K562 (cell line): Measurements from ENCODE around the gene CASTOR1. TPM values are rescaled to one million over a fixed set of nuclear protein-coding genes. Genes with fewer than 3 reads are reported as not detected.

ENCODE experiments used
- ATAC-seq: fragments of 200-7000 bp; cut with Tn5 transposase; 3 replicates; pipeline ENCODE4 v1.9.1; 2020; ENCODE audit warnings: moderate library complexity
- BruUV-seq: library from RNA; stranded (reverse); fragments of 400-500 nt; replicated peaks from 2 replicates; lab custom pipeline; 2021; lab: Mats Ljungman, UMichigan
- CTCF ChIA-PET: fragments of 300-600 bp; formaldehyde crosslinking; extraction: SDS; loops from one replicate; lab custom pipeline; 2021; ENCODE audit warnings: low intra/inter-chr PET ratio; lab: Yijun Ruan, JAX
- POLR2A ChIA-PET: fragments of 300-600, 350-650 bp; sonication (Branson Sonifier 250); formaldehyde crosslinking; extraction: SDS; loops from one replicate; lab custom pipeline; 2021; ENCODE audit warnings: antibody characterized with exemption, inconsistent platforms; lab: Yijun Ruan, JAX
- DNase-seq, 4 experiments: peaks; one replicate each; pipeline versions ENCODE4 v3.0.0 to v3.0.0-alpha.2; 2011 to 2018; ENCODE audit warnings: low spot score in 3 of 4, mixed read lengths in 3 of 4; ENCODE audit errors: extremely low read depth in 1 of 4
- FAIRE-seq: peaks from 2 replicates; lab custom pipeline; 2011; peaks lifted over from hg19 to GRCh38; lab: Jason Lieb, UNC
- H2AFZ ChIP-seq: 2 replicates; pipeline ENCODE4 v1.6.0; 2011; ENCODE audit warnings: low read depth, low read length, control low read depth, inconsistent platforms
- H3K27ac ChIP-seq: fragments of 200-600 bp; 3 replicates; pipeline ENCODE4 v1.8.0; 2011; ENCODE audit warnings: low read depth, mild to moderate bottlenecking, control low read depth, inconsistent platforms, low read length, moderate library complexity, mixed read lengths; ENCODE audit errors: extremely low read depth
- H3K27me3 ChIP-seq, 2 experiments: fragments of 300-600 bp in 1 of 2; 2 replicates in 1 of 2; 3 replicates in 1 of 2; pipeline versions ENCODE4 v1.6.0 to v1.8.0; 2011; ENCODE audit warnings: inconsistent platforms in 2 of 2, low read length in 2 of 2, mild to moderate bottlenecking in 1 of 2, mixed read lengths in 1 of 2, moderate library complexity in 1 of 2; ENCODE audit not compliant: control insufficient read depth in 2 of 2, insufficient read depth in 2 of 2
- H3K36me3 ChIP-seq: fragments of 300-600 bp; 3 replicates; pipeline ENCODE4 v1.8.0; 2011; ENCODE audit warnings: mild to moderate bottlenecking, low read length, inconsistent platforms; ENCODE audit not compliant: control insufficient read depth, insufficient read depth
- H3K4me1 ChIP-seq, 2 experiments: fragments of 200-600 bp in 1 of 2; replicated peaks in 1 of 2; 2 replicates in 1 of 2; 3 replicates in 1 of 2; pipeline versions ENCODE4 v1.5.1 to v1.8.0; 2011; ENCODE audit warnings: inconsistent platforms in 2 of 2, low read length in 2 of 2, mild to moderate bottlenecking in 1 of 2, mixed read lengths in 1 of 2, moderate library complexity in 1 of 2; ENCODE audit not compliant: control insufficient read depth in 2 of 2, insufficient read depth in 2 of 2
- H3K4me2 ChIP-seq: 2 replicates; pipeline ENCODE4 v1.6.1; 2011; ENCODE audit warnings: low read length, control low read depth, inconsistent platforms, mixed read lengths; ENCODE audit not compliant: insufficient read depth
- H3K4me3 ChIP-seq: fragments of 200-600 bp; sonication (generic), shearing (Covaris generic); 2 replicates; pipeline ENCODE4 v1.5.1; 2016; ENCODE audit warnings: control low read depth, inconsistent platforms
- H3K79me2 ChIP-seq: fragments of 200-600 bp; 3 replicates; pipeline ENCODE4 v1.8.0; 2011; ENCODE audit warnings: low read length, inconsistent platforms; ENCODE audit not compliant: control insufficient read depth, insufficient read depth
- H3K9ac ChIP-seq, 2 experiments: 2 replicates each; pipeline versions ENCODE4 v1.6.0 to v1.6.1; 2011; ENCODE audit warnings: low read depth in 2 of 2, low read length in 2 of 2, control low read depth in 1 of 2, inconsistent platforms in 1 of 2, mild to moderate bottlenecking in 1 of 2, mixed read lengths in 1 of 2; ENCODE audit not compliant: insufficient read depth in 1 of 2
- H3K9me1 ChIP-seq: one replicate; pipeline ENCODE4 v1.6.0; 2011; ENCODE audit warnings: inconsistent platforms, mild to moderate bottlenecking, low read length, moderate library complexity; ENCODE audit not compliant: control insufficient read depth, insufficient read depth
- H3K9me3 ChIP-seq: replicated peaks from 2 replicates; pipeline ENCODE4 v1.5.1; 2011; ENCODE audit warnings: low read depth, low read length, inconsistent platforms; ENCODE audit not compliant: control insufficient read depth, insufficient read depth
- H4K20me1 ChIP-seq: replicated peaks from 2 replicates; pipeline ENCODE4 v1.6.1; 2011; ENCODE audit warnings: low read length, inconsistent platforms, mixed read lengths; ENCODE audit not compliant: control insufficient read depth, insufficient read depth
- ELF4 ChIP-seq: fragments of 450-650 bp; formaldehyde crosslinking; IDR thresholded peaks from 2 replicates; pipeline ENCODE4 v1.4.0; 2022; ENCODE audit warnings: missing genetic modification characterization
- EZH2 ChIP-seq: IDR thresholded peaks from 2 replicates; pipeline ENCODE4 v1.6.1; 2012; ENCODE audit warnings: low read depth, mild to moderate bottlenecking, inconsistent platforms, low read length, borderline replicate concordance
- IRF2 ChIP-seq: sonication (generic); formaldehyde crosslinking; IDR thresholded peaks from 2 replicates; pipeline ENCODE4 v1.8.1; 2022; ENCODE audit warnings: mild to moderate bottlenecking, missing genetic modification reagents
- MAFK ChIP-seq: IDR thresholded peaks from 2 replicates; pipeline ENCODE4 v1.6.1; 2011; ENCODE audit warnings: low read length, improper control_type of control experiment
- NR2C2 ChIP-seq, 2 experiments: fragments of 200-800 bp in 1 of 2; sonication (Bioruptor generic) in 1 of 2; sonication (generic) in 1 of 2; formaldehyde crosslinking in 1 of 2; IDR thresholded peaks; 2 replicates each; pipeline versions ENCODE4 v1.6.1 to v1.8.0; 2016 to 2022; ENCODE audit warnings: mild to moderate bottlenecking in 1 of 2, missing compliant biosample characterization in 1 of 2, missing genetic modification characterization in 1 of 2, missing genetic modification reagents in 1 of 2
- OTX1 ChIP-seq: fragments of 450-650 bp; formaldehyde crosslinking; IDR thresholded peaks from 2 replicates; pipeline ENCODE4 v1.4.0; 2022; ENCODE audit warnings: mild to moderate bottlenecking
- RBBP5 ChIP-seq: fragments of 200-600 bp; sonication (generic); IDR thresholded peaks from 2 replicates; pipeline ENCODE4 v1.6.1; 2012; ENCODE audit warnings: borderline replicate concordance, mild to moderate bottlenecking, low read length, control low read depth, inconsistent platforms; ENCODE audit not compliant: insufficient read depth, poor library complexity, severe bottlenecking
- YBX1 ChIP-seq: fragments of 450-650 bp; IDR thresholded peaks from 2 replicates; pipeline ENCODE4 v1.7.1; 2016; ENCODE audit warnings: mild to moderate bottlenecking
- ZNF212 ChIP-seq: fragments of 450-650 bp; formaldehyde crosslinking; IDR thresholded peaks from 2 replicates; pipeline ENCODE4 v1.4.0; 2020; ENCODE audit warnings: mild to moderate bottlenecking
- ZNF282 ChIP-seq: sonication (generic); formaldehyde crosslinking; IDR thresholded peaks from 2 replicates; pipeline ENCODE4 v1.8.1; 2023; ENCODE audit warnings: missing genetic modification reagents
- ZNF584 ChIP-seq: fragments of 200-800 bp; sonication (Bioruptor generic); IDR thresholded peaks from 2 replicates; pipeline ENCODE4 v1.6.1; 2016; ENCODE audit warnings: low read depth, mild to moderate bottlenecking, missing genetic modification characterization, missing compliant biosample characterization
- WGBS: fragments of 100-300 bp; shearing (Covaris generic); methylation state at CpG from one replicate; pipeline ENCODE4 v1.1.6; 2016; ENCODE audit warnings: low coverage, mixed read lengths; ENCODE audit not compliant: insufficient coverage; ENCODE audit errors: missing lambda C conversion rate; 5-methylcytosine and 5-hydroxymethylcytosine counted together
- in situ Hi-C: fragments of 300-500 bp; cut with MboI; formaldehyde crosslinking; loops from 4 replicates; pipeline ENCODE4 v1.15.0; 2018; ENCODE audit warnings: inconsistent platforms, mixed read lengths
- intact Hi-C: fragments of 100-400 bp; cut with micrococcal nuclease; formaldehyde crosslinking; loops from 2 replicates; pipeline ENCODE4 v1.14.2; 2022
- polyA plus RNA-seq, 8 experiments: library from polyadenylated mRNA; depleted of rRNA in 4 of 8; stranded (reverse) in 5 of 8; unstranded in 3 of 8; fragments of >200 nt; fragmentation: Nextera tagmentation in 2 of 8; fragmentation: Illumina TruSeq in 1 of 8; extraction: Ambion mirVana in 2 of 8; extraction: Trizol in 1 of 8; gene quantifications; 2 replicates each; pipeline versions ENCODE4 v1.2.1 to v1.2.3, GENCODE V29; 2011 to 2014; ENCODE audit warnings: inconsistent platforms in 1 of 8, missing spikeins in 1 of 8
- total RNA-seq, 7 experiments: library from RNA; depleted of rRNA in 6 of 7; stranded (reverse); fragments of >200 nt in 6 of 7; fragmentation: Illumina TruSeq in 2 of 7; extraction: Trizol in 2 of 7; gene quantifications; 2 replicates each; pipeline versions ENCODE4 v1.2.1 to v1.2.3, GENCODE V29; 2011 to 2021; ENCODE audit warnings: low replicate concordance in 1 of 7
- TF ChIP-seq, protein P1 (sequence below): fragments of 450-650 bp; IDR thresholded peaks from 2 replicates; pipeline ENCODE4 v1.6.1; 2016; ENCODE audit warnings: mild to moderate bottlenecking, moderate library complexity

The CASTOR1 gene
- total and polyA plus RNA-seq, 9 of the 15 experiments (the other 6 are each of a cell fraction or from before 2014, with no cell fraction given), result 0.35 to 2.6 (median 1.1) TPM

DNA sequence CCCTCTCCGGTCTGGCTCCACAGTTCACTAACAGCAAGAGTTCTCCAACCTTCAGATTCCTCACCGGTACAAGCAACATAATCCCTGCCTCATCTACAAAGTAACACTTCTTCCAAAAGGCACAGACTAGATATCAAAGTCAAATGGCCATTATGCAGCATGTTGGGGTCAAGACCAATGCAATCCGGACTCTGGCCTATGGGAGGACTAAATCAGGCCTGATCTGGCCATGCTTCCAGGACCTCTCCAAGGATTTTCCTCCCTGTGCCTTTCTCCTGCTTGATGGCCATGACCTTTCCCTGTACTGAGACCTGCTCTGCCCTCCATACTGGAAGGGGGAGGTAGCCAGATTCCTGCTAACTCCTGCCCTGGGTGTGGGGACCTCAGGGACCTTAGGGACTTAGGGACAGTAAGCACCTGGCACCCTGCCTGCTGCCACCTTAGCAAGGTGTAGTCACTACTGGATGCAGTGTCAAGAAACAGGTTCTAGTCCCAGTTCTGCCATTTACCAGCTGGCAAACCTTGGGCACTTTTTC lies 30.8 kb upstream of the CASTOR1 start:
- BruUV-seq, result no TSS peak
- ChIA-PET CTCF (no interaction called here), POLR2A (interaction anchor here (1.0 to 1.3 kb wide), 3 partner anchors 8 to 15 kb away, joined by 4 to 6 read pairs (median 5); no protein-coding TSS in a partner anchor)
- no peaks in the 10 kb centered on the region for H3K9me3 ChIP-seq
- H3K9me1 ChIP-seq, result no peaks in the 10 kb centered on the region
- H2AFZ ChIP-seq, result no peak overlapping the region
- intact Hi-C loops, result no loop called here
- no peak for DNase-seq
- no peak for ATAC-seq
- 90% methylated on average over 2 of the region's 3 CpGs for WGBS
- H3K27me3 ChIP-seq, result no peaks in the 10 kb centered on the region
- H3K36me3 ChIP-seq, result peaks cover 3% of the 10 kb centered on the region; the same call in 2 of the 3 replicates
- H3K79me2 ChIP-seq, result peaks cover under 1% of the 10 kb centered on the region; the same call in 1 of the 3 replicates
- no peak overlapping the region for H3K4me2 ChIP-seq
- no peak overlapping the region for H3K4me3 ChIP-seq
- peaks cover 8 to 10% of the 10 kb centered on the region in 2 experiments; a peak in 4 of 5 replicates for H3K4me1 ChIP-seq
- H3K9ac ChIP-seq, result no peak overlapping the region
- in situ Hi-C loops, result no loop called here
- TF ChIP-seq OTX1 (CRISPR knock-in tag) (no peak), ELF4 (CRISPR knock-in tag) (no peak), RBBP5 (no peak), ZNF282 (CRISPR knock-in tag) (no peak), ZNF212 (CRISPR knock-in tag) (no peak), ZNF584 (no peak), MAFK (no peak), IRF2 (CRISPR knock-in tag) (no peak), NR2C2 (CRISPR knock-in tag; IDR thresholded peaks at IDR 0.05) (no peak), NR2C2 (tag; IDR thresholded peaks at IDR 0.05) (no peak), EZH2 (no peak), YBX1 (no peak)
- TF ChIP-seq, protein P1, sequence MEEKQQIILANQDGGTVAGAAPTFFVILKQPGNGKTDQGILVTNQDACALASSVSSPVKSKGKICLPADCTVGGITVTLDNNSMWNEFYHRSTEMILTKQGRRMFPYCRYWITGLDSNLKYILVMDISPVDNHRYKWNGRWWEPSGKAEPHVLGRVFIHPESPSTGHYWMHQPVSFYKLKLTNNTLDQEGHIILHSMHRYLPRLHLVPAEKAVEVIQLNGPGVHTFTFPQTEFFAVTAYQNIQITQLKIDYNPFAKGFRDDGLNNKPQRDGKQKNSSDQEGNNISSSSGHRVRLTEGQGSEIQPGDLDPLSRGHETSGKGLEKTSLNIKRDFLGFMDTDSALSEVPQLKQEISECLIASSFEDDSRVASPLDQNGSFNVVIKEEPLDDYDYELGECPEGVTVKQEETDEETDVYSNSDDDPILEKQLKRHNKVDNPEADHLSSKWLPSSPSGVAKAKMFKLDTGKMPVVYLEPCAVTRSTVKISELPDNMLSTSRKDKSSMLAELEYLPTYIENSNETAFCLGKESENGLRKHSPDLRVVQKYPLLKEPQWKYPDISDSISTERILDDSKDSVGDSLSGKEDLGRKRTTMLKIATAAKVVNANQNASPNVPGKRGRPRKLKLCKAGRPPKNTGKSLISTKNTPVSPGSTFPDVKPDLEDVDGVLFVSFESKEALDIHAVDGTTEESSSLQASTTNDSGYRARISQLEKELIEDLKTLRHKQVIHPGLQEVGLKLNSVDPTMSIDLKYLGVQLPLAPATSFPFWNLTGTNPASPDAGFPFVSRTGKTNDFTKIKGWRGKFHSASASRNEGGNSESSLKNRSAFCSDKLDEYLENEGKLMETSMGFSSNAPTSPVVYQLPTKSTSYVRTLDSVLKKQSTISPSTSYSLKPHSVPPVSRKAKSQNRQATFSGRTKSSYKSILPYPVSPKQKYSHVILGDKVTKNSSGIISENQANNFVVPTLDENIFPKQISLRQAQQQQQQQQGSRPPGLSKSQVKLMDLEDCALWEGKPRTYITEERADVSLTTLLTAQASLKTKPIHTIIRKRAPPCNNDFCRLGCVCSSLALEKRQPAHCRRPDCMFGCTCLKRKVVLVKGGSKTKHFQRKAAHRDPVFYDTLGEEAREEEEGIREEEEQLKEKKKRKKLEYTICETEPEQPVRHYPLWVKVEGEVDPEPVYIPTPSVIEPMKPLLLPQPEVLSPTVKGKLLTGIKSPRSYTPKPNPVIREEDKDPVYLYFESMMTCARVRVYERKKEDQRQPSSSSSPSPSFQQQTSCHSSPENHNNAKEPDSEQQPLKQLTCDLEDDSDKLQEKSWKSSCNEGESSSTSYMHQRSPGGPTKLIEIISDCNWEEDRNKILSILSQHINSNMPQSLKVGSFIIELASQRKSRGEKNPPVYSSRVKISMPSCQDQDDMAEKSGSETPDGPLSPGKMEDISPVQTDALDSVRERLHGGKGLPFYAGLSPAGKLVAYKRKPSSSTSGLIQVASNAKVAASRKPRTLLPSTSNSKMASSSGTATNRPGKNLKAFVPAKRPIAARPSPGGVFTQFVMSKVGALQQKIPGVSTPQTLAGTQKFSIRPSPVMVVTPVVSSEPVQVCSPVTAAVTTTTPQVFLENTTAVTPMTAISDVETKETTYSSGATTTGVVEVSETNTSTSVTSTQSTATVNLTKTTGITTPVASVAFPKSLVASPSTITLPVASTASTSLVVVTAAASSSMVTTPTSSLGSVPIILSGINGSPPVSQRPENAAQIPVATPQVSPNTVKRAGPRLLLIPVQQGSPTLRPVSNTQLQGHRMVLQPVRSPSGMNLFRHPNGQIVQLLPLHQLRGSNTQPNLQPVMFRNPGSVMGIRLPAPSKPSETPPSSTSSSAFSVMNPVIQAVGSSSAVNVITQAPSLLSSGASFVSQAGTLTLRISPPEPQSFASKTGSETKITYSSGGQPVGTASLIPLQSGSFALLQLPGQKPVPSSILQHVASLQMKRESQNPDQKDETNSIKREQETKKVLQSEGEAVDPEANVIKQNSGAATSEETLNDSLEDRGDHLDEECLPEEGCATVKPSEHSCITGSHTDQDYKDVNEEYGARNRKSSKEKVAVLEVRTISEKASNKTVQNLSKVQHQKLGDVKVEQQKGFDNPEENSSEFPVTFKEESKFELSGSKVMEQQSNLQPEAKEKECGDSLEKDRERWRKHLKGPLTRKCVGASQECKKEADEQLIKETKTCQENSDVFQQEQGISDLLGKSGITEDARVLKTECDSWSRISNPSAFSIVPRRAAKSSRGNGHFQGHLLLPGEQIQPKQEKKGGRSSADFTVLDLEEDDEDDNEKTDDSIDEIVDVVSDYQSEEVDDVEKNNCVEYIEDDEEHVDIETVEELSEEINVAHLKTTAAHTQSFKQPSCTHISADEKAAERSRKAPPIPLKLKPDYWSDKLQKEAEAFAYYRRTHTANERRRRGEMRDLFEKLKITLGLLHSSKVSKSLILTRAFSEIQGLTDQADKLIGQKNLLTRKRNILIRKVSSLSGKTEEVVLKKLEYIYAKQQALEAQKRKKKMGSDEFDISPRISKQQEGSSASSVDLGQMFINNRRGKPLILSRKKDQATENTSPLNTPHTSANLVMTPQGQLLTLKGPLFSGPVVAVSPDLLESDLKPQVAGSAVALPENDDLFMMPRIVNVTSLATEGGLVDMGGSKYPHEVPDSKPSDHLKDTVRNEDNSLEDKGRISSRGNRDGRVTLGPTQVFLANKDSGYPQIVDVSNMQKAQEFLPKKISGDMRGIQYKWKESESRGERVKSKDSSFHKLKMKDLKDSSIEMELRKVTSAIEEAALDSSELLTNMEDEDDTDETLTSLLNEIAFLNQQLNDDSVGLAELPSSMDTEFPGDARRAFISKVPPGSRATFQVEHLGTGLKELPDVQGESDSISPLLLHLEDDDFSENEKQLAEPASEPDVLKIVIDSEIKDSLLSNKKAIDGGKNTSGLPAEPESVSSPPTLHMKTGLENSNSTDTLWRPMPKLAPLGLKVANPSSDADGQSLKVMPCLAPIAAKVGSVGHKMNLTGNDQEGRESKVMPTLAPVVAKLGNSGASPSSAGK, result no peak
- H3K27ac ChIP-seq, result no peak overlapping the region
- no peak for FAIRE-seq
- 0 out of 2 replicates have a peak, but pooled peaks cover 4% of the 10 kb centered on the region for H4K20me1 ChIP-seq
